Daoy (cell line): ENCODE measurements around the gene WARS2. TPM values are rescaled to one million over a fixed set of nuclear protein-coding genes. Genes with fewer than 3 reads are reported as not detected.

Experiments used
- DNase-seq: peaks from one replicate; pipeline ENCODE4 v3.0.0-alpha.2; 2015; ENCODE audit warnings: low read depth
- total RNA-seq: library from RNA; depleted of rRNA; stranded (reverse); fragments of >200 nt; shearing (Covaris generic); gene quantifications from 2 replicates; pipeline ENCODE4 v1.2.3, GENCODE V29; 2014

WARS2 gene
- total RNA-seq, 1 experiment from 2014 or later: 20.4 TPM

GRCh38 chr1:118999348-119000071 lies 140.9 kb downstream of the WARS2 start:
- DNase-seq: no peak

DNA sequence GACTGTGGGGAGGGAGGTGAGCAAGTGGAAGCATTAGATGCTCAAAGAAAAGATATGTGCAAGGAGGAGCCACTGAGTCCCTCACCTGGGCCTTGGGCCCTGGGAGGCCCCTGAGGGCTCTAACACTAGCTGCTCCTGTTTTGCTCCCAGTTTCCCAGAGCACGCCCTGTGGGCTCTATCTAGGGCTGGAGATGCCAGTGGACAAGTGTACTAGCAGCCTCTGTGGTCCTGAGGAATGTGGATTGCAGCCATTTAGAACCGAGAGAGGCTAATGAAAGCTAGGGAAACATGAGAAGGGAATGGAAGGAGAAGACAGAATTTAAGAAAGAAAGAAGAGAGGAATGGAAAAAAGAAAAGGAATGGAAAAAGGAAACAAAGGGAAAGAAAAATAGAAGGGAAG lies 142.3 kb downstream of the WARS2 start:
- no peak for DNase-seq

- DNase-seq: no peak
Observed at GRCh38 chr1:118997225-118997624, 143.2 kb downstream of the WARS2 start.

GRCh38 chr1:118995312-118996016 lies 145.0 kb downstream of the WARS2 start:
- no peak for DNase-seq

DNA sequence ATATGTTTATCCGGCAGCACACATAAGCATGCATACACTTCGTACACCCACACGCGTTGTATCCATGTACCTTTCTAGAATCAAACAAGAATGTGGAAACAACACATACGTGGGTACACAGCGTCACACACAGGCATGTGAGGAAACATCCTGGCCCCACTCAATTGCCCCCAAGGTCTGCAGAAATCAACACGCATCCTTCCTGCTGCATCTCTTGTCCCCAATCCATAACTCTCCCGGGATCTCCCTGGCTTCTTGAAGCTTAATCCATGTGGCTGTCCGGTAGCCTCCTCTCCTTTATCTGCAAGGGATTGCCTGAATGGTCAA lies 146.8 kb downstream of the WARS2 start:
- DNase-seq: no peak

DNA sequence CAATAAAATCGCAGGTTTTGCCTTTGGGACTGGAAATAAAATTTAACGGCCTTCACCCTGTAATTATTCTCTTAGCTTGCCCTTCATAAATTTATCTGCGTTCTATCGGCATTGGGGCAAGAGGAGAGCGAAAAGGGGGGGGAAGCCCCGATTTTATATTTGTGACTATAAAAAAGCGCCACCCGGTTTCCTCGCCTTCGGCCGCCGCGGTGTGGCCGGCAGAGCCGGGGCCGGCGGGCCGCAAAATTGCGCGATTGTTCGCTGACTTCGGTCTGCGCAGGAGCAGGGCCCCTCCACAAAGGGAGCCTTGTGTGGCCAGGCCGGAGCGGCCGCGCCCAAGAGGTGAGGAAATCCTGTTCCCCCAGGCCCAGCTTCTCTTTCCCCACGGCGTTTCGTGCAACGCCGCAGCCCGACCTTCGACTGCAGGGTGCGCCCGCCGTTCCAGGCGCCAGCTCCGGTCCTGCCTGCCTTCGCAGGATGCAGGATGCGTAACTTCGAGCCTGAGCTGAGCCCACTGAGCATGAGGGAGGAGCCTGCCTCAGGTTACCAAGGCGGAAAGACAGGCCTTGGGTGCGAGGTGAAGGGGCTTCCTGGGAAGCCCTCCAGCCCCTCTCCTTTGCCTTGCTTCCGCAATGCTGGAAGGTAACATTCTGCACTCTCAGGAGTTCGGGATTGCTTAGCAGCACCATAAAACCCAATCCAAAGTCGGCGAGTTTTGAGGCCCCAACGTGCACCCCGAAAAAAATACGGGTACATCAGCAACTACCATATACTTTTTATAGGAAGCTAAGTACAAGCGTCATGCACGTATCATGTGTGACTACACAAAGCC lies 147.4 kb downstream of the WARS2 start:
- no peak for DNase-seq

- DNase-seq: no peak
Observed at GRCh38 chr1:118992237-118992825, 148.1 kb downstream of the WARS2 start.

DNA sequence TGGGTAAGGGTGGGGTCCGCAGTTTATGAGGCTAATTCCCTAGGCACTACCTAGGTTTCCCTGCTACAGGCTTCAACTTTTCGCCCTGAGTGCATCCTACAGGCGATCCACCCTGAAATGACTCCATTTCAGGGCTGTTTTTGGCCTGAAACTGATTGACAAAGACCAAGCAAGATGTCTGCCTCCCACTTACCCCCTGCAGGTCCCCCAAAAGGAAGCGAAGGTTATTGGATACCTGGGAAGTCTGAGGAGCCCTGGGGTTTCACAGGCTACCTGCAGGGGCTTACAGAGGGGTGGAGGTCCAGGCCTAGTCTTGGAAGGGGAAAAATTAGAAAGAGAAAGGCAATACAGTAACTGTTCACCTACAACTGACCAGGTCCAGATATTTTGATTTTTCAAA lies 149.0 kb downstream of the WARS2 start:
- DNase-seq: no peak

DNA sequence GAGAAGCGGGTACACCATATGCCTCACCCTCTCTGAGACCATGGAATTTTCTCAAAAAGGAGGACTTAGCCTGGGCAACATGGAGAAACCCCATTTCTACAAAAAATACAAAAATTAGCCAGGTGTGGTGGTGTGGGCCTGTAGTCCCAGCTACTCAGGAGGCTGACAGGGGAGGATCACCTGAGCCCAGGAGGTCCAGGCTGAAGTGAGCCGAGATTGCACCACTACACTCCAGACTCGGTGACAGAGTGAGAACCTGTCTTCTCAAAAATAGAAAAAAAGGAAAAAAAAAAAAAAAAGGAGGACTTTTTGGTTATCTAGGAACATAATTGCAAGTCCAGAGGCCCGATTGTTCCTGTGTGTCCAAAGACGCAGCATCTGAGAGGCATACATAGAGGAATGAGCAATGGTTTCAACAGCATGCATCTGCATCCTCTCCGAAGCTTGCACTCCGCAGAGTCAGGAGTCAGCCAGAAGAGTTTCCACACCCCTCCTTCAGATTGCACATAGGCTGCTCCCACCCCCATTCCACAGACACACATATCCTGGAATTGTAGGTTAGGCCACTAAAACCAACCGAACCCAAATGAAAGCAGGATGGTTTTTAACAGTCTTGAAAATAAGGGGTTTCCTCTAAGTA lies 149.8 kb downstream of the WARS2 start:
- DNase-seq: no peak

DNA sequence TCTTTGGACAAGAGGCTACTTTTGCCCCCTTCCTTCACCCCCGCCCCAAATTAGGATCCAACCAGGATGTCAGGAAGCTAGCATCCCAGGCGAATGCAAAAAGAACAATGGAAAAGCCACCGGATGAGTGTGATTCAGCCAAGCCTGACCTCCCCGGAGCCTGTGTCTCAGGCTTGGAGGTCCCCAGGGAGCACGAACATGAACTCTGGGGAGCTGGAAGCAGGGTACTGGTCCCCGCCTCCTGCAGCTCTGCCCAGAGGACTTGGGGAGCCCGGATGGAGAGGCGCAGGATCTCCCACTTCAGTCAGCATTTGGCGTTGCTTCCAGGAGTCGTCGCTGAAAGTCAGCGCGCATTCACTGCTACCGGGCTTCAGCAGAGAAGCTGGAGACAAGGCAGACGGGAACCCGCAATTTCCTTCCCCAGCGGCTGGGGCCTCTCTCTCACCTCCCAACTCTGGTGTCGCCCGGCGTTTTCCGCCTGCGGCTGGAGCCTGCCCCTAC lies 150.5 kb downstream of the WARS2 start:
- DNase-seq: peak; percentile 75

DNA sequence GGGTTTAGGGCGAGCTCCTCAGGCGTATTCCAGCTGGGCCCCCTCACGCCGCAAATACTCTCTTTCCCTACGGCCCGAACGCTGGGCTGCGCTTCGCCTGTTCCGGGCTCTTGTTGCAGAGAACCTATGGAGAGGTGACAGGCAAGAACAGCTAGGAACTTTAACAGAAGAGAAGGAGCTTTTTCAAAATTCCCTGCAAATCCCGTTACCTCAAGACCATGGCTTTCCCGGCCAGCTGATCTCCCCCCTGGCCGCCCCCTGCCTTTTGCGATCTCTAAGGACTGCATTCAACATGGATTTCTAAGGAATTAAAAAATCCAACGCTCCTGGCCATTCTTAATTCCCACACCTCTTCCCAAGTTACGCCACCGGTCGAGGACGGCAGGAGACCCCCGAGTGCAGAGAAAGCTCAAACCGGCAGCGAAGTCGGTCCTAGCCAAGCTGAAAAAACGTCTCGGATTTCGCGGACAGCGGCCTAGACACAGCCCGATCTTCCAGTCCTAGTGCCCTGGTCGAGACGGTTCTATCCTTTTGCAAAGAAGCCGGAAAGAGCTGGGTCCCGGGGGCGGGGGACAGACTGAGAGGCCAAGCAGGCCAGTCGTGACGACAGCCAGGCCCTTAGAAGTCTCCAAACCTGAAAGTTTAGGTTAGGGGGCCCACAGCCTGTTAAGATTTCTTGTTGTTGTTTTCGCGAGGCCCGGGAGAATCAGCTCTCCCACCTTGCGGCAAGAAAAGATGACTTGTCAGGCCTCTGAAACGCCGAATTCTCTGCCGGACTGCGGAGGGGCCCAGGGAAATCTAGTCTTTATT lies 151.2 kb downstream of the WARS2 start:
- no peak for DNase-seq

GRCh38 chr1:118988186-118989005 lies 152.1 kb downstream of the WARS2 start, which contains the start of gene TBX15:
TBX15 (minus strand) TSS chr1:118988343; CDS start chr1:118987795, 548 bp downstream.
- no peak for DNase-seq

DNA sequence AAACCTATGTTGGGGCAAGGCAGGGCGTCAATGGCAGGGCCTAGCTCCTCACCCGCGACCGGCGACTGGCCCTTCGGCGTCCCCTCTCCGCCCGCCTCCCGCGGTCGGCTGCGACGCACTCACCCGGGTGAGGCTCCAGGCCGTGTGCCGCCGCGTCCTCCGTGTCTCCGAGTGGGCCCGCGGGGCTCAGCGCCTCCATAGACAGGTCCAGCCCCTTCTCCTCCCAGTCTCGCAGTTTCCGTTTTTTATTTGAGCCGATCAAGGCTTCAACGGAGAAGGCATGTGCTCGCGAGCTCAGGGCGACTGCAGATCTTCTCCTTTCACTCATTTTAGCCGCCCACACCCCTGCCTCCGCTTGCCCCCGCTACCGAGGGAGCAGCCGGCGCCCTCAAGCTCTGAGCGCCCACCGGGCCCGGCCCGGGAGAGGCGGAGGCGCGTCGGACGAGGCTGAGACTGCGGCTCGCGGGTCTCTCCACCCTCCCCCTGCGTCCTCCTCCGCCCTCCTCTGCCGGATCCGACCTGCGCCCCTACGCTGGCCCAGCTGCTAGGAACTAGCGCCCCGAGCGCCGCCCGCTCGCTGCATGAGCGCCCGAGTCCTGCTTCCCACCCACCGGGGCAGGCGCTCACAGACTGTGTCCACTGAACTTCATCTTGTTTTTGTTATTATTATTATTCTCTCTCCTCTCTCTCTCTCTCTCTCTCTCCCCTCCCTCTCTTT lies 152.8 kb downstream of the WARS2 start:
- DNase-seq: peak; percentile 82

GRCh38 chr1:118986555-118987467 lies 153.6 kb downstream of the WARS2 start:
- peak; percentile 80 for DNase-seq

DNA sequence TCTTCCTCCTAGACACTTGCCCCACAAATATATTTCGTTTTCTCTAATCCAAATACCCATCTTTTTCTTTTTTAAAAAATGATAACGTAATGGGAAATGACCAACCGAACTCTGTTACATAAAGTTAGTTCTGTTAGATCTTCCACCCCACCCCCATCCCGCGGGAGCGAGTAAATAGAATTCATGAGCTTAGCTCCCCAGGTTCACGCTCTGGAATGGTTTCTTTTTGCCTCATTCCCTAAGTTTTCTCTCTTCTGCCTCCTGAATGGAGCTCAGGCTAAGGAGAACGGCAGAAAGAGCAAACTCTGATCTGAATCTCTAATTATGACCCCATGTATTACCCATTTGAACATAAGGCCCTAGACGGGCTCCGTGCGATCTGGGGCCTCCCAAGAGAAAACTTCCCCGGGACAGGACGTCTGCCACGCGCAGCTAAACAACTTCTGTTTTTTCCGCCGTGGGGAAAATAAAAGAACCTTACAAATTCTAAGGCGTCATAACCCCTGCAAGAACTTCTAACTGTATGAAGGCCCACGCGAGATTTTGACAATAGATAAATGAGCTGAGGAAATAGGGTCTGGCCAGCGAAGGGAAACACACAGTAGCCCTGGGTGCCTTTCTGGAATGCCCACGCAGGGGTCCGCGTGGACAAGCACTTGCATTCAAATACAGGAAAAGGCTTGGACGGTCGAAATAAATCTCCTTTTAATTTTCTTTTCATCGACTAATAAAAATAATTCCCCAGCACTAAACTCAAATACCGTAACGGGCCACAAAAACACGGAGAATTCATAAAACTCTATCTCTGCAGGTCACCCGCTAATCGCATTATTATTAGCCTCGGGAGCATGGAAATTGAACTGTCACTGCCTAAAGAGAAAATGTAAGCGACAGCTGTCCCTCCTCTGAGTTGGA lies 154.6 kb downstream of the WARS2 start:
- DNase-seq: no peak

DNA sequence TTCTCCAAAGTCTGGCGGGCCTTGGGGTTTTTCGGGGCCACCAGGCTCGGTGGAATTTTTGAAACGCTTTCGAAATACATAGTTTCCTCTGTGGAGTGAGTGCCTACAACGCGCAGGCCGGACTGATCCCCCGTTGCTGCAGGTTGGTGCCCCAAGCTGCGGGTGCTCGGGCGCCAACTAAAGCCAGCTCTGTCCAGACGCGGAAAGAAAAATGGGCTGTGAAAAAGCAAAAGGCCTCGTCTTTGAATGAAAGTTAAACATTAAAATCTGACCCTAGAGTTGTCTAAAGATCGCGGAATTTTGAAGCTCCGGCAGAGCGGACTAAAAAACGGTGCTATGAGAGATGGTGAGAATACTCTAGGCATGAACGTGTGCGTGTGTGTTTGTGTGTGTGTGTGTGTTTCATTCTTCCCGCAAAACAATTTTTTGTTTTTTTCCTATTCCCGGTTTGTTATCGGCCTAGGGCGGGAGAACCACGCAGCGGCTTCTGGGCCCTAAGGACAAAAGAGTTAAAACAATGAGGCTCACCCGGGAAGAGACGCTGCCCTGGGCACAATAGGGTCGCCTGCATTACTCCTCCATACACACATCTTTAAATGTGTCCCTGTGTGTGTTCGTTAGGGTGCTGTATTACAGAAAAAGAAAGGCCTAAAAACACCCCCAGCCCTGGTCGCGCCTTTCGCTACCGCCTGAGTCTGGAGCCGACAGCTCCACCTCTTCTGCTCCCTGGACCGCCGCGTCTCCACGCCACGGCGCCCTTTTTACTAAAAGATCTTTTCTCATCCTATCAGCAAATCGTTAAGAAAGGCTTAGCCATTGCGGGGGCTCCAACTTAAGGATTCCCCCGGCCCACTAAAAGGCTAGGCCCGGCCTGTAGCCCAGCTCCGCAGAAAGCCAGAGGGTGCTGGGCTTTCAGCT lies 155.5 kb downstream of the WARS2 start:
- no peak for DNase-seq
